GM20000 (cell line): ENCODE measurements around the gene ASPDH.

ENCODE experiments used
- DNase-seq: peaks from one replicate; pipeline ENCODE4 v3.0.0; 2012; ENCODE audit warnings: low spot score
- TF ChIP-seq, protein P1 (sequence below): IDR thresholded peaks from 2 replicates; pipeline ENCODE4 v1.5.1; 2012; ENCODE audit warnings: mild to moderate bottlenecking, control low read depth; ENCODE audit errors: extremely low read depth, missing control alignments

The ASPDH gene

DNA sequence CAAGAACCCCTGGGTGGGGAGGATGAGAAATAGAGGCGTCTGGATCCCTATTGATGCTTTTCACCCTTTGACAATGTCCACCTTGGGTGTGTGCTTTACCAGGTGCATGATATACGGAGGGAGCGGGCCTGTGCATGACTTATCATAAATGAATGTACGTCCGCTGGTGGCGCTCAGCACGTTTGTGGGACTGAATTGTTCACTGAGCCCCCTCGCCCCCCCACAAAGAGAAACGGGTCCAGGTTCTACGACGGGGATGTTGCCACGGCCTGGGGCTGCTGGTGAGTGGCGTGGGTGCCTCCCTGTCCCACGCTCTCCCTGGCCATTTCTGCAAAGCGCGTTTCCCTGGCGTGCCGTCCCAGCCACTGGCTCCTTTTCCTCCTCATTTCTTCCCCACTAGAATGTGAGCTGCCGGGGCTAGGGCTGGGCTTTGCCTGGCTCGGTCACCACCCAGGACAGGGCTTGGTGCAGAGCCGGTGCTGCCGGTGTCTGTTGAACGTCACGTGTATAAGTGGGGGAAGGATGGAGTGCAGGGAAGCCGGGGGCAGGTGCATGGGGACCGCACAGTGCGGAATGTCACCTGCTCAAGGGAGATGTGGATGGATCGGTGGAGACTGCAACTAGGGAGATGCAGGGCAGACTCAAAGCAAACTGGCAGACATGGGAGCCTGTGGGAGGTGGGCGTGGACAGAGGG is 33.0 kb upstream of the ASPDH start:
- TF ChIP-seq, protein P1, sequence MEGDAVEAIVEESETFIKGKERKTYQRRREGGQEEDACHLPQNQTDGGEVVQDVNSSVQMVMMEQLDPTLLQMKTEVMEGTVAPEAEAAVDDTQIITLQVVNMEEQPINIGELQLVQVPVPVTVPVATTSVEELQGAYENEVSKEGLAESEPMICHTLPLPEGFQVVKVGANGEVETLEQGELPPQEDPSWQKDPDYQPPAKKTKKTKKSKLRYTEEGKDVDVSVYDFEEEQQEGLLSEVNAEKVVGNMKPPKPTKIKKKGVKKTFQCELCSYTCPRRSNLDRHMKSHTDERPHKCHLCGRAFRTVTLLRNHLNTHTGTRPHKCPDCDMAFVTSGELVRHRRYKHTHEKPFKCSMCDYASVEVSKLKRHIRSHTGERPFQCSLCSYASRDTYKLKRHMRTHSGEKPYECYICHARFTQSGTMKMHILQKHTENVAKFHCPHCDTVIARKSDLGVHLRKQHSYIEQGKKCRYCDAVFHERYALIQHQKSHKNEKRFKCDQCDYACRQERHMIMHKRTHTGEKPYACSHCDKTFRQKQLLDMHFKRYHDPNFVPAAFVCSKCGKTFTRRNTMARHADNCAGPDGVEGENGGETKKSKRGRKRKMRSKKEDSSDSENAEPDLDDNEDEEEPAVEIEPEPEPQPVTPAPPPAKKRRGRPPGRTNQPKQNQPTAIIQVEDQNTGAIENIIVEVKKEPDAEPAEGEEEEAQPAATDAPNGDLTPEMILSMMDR, result no peak
- no peak for DNase-seq

DNA sequence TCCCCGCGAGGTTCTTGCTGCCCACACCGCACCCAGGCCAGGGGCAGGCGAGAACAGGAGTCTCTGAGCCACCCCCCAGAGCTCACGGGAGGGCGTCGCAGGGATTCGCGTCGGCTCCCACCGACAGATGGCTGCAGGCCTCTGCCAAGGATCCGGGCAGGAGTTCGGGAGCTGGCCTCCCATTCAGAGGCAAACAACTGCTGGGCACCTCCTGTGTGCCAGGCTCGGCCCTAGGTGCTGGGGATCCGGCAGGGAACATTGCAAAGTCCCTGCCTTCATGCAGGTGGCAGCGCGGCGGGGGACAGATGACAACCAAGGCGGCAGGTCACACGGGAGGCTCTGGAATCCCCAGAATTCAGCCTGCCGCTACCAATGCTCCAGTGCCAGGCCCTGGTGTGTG is 29.2 kb upstream of the ASPDH start:
- DNase-seq, result no peak
- TF ChIP-seq, protein P1, result no peak

DNA sequence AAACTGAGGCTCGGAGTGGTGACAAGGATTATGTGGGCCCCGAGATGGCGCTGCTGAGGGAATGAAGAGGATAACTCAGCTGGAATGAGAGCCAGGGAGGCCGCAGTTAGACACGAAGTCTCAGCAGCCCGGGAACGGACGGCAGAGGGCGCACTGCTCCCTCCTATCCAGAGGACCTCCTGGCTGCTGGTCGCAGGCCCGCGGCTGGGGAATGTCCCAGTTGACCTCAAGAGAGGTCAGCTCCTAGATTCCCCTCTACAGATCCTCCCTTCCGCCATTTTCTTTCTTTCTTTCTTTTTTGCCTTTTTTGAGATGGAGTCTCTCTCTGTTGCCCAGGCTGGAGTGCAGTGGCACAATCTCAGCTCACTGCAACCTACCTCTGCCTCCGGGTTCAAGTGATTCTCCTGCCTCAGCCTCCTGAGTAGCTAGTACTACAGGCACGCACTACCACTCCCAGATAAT is 24.1 kb upstream of the ASPDH start:
- peak; percentile 84 for DNase-seq
- TF ChIP-seq, protein P1, result peak; percentile 72

DNA sequence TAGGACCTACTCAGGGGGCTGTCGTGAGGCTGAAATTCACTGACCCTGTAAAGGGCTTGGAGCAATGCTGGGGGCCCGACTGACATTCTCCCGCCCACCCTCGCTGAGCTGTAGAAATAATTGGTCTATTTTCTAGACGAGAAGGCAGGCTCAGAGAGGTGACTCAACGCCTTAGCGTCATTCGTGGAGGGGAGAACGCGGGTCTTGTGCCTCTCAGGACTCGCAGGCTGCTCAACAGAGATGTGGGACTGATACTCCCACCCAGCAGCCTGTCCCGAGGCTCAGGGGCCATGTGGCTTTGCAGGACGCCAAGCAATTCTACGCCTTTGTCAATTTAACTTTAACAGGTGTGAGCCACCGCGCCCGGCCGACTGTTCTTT is 23.6 kb upstream of the ASPDH start:
- TF ChIP-seq, protein P1, result no peak
- no peak for DNase-seq

DNA sequence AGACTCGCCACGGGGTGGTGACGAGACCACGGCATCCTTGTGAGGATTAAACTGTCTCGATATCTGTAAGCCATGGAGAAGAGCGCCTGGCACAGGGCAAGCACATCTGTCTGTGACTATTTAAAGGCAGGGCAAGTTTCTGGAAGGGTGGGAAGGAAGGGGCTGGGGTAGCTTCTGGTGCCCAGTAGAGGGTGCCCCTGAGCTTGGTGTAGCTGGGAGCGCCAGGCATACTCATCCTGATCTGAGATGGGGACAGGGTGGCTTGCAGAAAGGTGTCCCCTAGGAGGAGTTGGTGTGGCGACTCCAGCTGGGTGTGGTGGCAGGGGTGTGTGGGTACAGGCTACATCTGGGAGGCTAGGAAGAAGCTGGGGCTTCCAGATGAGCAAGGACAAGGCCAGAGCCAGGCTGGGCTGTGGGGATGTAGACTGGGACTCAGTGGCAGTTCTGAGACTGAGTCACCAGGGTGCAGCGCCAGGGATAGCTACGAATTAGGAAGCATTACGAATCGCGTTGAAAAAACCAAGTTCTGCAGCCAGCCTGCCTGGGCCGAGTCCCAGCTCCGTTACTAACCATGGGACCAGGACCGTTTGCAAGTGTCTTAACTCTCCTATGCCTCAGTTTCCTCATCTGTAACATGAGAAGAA is 23.1 kb upstream of the ASPDH start:
- TF ChIP-seq, protein P1, result no peak
- no peak for DNase-seq

DNA sequence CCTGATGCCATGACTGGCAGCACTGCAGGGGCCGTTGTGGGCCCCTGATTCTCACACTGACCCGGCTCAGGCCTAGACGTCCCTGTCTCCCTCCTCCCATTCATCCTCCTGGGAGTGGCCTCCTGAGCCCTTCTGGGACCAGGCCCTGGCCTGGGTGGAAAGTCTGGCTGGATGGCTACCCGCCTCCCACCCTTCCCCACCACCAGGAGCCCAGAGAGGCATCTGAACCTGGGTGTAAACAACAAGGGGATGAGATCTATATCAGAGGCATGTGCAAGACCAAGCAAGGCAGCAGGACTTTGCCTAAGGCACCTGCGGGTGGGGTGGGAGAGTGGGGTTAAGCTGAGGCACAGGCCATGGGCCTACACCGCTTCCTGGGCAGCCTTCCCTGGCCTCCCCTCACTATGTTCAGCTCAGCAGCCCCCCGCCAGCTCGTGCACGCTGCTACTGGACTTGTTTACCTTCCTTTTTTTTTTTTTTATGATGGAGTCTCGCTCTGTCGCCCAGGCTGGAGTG is 22.0 kb upstream of the ASPDH start:
- no peak for DNase-seq
- TF ChIP-seq, protein P1, result no peak

DNA sequence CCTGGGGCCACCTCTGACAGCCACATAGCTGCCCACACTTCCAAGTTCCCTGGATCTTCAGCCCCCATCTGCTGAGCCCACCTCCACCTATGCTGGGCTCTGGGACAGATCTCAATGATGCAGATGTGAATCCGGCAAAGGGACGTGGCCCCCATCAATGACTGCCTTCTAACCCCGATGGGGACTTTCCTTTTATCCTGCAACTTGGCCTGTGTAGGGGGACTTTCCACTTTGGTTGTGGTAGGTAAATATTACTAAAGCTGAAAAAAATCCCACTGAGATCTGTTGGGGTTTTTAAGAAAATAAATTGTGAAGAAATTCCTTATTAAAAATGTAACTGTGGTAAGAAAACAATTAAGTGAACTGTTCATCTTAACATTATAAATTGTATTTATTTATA is 20.8 kb upstream of the ASPDH start:
- DNase-seq, result peak; percentile 67
- TF ChIP-seq, protein P1, result no peak
